Measurements from ENCODE around the gene FBLN1. TPM values are rescaled to one million over a fixed set of nuclear protein-coding genes. Genes with fewer than 3 reads are reported as not detected.

FBLN1 gene
- polyA plus RNA-seq, 1 of the 3 experiments (the other 2 are of a cell fraction) = 147 TPM

DNA sequence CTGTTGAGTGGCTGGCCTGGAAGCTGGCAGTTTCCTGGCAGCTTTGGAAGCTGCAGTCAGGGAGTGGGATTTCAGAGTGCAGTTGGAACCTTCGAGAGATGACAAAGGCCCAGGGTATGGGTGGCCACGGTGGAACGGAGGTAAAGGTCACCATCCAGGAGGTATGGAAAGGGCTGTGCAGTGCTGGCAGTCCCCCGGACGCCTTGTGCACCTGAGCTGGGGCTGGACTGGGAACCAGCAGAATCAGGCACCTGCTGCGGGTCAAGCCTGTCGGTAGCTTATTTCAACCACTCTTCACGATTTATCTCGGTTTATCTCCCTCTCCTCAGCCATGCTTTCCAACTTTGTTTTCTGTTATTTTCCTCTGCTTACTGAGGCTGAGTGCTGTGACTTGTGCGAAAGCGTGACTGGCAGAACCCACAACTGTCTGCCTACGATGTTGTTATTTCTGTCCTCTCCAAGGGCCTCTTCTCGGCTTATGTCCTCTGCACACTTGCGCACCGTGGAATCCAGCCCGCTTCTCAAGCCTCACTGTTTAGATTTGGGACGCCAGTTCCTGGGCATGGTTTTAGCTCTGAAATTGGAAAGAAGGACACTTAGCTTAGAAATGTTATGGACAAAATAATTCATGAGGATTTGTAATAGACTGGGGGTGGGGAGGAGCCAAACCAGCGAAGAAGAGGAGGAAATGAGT, 145.0 kb downstream of the FBLN1 start:
- H3K27ac ChIP-seq (ENCODE audit: low read depth in 2 of 2, low read length in 1 of 2) = no peak overlapping the region
- H3K9me2 ChIP-seq = no peaks in the 10 kb centered on the region
- CTCF ChIA-PET = interaction anchor here (0.8 to 7.2 kb wide), 9 partner anchors 10 to 329 kb away, joined by 3 to 97 read pairs (median 3); partner anchors contain the start of gene WNT7B
- no peak overlapping the region for H3K9ac ChIP-seq
- H4K20me1 ChIP-seq (ENCODE audit: insufficient read depth) = no peaks in the 10 kb centered on the region
- no peaks in the 10 kb centered on the region for H3K79me2 ChIP-seq (ENCODE audit: insufficient read depth)
- POLR2A ChIA-PET = interaction anchor here (0.6 kb wide), 1 partner anchor 73 kb away, joined by 5 read pairs; no protein-coding TSS in a partner anchor
- no peaks in the 10 kb centered on the region for H3K36me3 ChIP-seq (replicated peaks in 1 of 2; ENCODE audit: control insufficient read depth in 1 of 2, insufficient read depth in 2 of 2, low read length in 1 of 2)
- no peaks in the 10 kb centered on the region; a peak in 1 of 4 replicates for H3K4me1 ChIP-seq (ENCODE audit: control insufficient read depth in 1 of 2, insufficient read depth in 2 of 2, low read depth in 1 of 2, low read length in 1 of 2)
- no peak for TF ChIP-seq GABPA (IDR thresholded peaks at IDR 0.05; ENCODE audit: low read depth)
- no peak for TF ChIP-seq SIN3A (IDR thresholded peaks at IDR 0.05; ENCODE audit: borderline replicate concordance, low read depth, low read length)
- no peak for TF ChIP-seq MXI1 (IDR thresholded peaks at IDR 0.05; ENCODE audit: low read depth, low read length)
- TF ChIP-seq TCF12 (IDR thresholded peaks at IDR 0.05) = no peak
- no peak for TF ChIP-seq ELF1 (IDR thresholded peaks at IDR 0.05)
- TF ChIP-seq JUND (IDR thresholded peaks at IDR 0.05) = no peak
- TF ChIP-seq, protein P1, sequence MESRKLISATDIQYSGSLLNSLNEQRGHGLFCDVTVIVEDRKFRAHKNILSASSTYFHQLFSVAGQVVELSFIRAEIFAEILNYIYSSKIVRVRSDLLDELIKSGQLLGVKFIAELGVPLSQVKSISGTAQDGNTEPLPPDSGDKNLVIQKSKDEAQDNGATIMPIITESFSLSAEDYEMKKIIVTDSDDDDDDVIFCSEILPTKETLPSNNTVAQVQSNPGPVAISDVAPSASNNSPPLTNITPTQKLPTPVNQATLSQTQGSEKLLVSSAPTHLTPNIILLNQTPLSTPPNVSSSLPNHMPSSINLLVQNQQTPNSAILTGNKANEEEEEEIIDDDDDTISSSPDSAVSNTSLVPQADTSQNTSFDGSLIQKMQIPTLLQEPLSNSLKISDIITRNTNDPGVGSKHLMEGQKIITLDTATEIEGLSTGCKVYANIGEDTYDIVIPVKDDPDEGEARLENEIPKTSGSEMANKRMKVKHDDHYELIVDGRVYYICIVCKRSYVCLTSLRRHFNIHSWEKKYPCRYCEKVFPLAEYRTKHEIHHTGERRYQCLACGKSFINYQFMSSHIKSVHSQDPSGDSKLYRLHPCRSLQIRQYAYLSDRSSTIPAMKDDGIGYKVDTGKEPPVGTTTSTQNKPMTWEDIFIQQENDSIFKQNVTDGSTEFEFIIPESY (IDR thresholded peaks at IDR 0.05; ENCODE audit: borderline replicate concordance, low read depth) = no peak
- TF ChIP-seq RCOR1 (IDR thresholded peaks at IDR 0.05; ENCODE audit: low read length) = no peak
- TF ChIP-seq, protein P2, sequence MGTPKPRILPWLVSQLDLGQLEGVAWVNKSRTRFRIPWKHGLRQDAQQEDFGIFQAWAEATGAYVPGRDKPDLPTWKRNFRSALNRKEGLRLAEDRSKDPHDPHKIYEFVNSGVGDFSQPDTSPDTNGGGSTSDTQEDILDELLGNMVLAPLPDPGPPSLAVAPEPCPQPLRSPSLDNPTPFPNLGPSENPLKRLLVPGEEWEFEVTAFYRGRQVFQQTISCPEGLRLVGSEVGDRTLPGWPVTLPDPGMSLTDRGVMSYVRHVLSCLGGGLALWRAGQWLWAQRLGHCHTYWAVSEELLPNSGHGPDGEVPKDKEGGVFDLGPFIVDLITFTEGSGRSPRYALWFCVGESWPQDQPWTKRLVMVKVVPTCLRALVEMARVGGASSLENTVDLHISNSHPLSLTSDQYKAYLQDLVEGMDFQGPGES (IDR thresholded peaks at IDR 0.05; ENCODE audit: low read depth, low read length) = no peak
- no peak for TF ChIP-seq RAD21 (IDR thresholded peaks at IDR 0.05; ENCODE audit: low read length)
- TF ChIP-seq, protein P3, sequence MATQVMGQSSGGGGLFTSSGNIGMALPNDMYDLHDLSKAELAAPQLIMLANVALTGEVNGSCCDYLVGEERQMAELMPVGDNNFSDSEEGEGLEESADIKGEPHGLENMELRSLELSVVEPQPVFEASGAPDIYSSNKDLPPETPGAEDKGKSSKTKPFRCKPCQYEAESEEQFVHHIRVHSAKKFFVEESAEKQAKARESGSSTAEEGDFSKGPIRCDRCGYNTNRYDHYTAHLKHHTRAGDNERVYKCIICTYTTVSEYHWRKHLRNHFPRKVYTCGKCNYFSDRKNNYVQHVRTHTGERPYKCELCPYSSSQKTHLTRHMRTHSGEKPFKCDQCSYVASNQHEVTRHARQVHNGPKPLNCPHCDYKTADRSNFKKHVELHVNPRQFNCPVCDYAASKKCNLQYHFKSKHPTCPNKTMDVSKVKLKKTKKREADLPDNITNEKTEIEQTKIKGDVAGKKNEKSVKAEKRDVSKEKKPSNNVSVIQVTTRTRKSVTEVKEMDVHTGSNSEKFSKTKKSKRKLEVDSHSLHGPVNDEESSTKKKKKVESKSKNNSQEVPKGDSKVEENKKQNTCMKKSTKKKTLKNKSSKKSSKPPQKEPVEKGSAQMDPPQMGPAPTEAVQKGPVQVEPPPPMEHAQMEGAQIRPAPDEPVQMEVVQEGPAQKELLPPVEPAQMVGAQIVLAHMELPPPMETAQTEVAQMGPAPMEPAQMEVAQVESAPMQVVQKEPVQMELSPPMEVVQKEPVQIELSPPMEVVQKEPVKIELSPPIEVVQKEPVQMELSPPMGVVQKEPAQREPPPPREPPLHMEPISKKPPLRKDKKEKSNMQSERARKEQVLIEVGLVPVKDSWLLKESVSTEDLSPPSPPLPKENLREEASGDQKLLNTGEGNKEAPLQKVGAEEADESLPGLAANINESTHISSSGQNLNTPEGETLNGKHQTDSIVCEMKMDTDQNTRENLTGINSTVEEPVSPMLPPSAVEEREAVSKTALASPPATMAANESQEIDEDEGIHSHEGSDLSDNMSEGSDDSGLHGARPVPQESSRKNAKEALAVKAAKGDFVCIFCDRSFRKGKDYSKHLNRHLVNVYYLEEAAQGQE (IDR thresholded peaks at IDR 0.05; ENCODE audit: low read depth, low read length) = no peak
- TF ChIP-seq YY1 (IDR thresholded peaks at IDR 0.05; ENCODE audit: low read depth) = no peak
- no peak for TF ChIP-seq EP300 (IDR thresholded peaks at IDR 0.05; ENCODE audit: borderline replicate concordance in 1 of 2, low read depth in 1 of 2, low read length in 1 of 2)
- TF ChIP-seq, protein P4, sequence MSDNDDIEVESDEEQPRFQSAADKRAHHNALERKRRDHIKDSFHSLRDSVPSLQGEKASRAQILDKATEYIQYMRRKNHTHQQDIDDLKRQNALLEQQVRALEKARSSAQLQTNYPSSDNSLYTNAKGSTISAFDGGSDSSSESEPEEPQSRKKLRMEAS (IDR thresholded peaks at IDR 0.05; ENCODE audit: low read depth) = no peak
- TF ChIP-seq TAF1 (IDR thresholded peaks at IDR 0.05; ENCODE audit: borderline replicate concordance, low read depth, low read length) = no peak
- no peak for TF ChIP-seq NRF1 (IDR thresholded peaks at IDR 0.05; ENCODE audit: low read depth, low read length)
- H3K9me3 ChIP-seq = no peaks in the 10 kb centered on the region
- no peak overlapping the region for H3K4me3 ChIP-seq (ENCODE audit: low read depth in 2 of 2, low read length in 1 of 2)
- H3K27me3 ChIP-seq (ENCODE audit: insufficient read depth) = no peaks in the 10 kb centered on the region
- H3F3A ChIP-seq (replicated peaks; ENCODE audit: insufficient read depth) = peaks cover 7% of the 10 kb centered on the region
- no peak overlapping the region for H2AFZ ChIP-seq (ENCODE audit: low read depth)
- H3K4me2 ChIP-seq = no peak overlapping the region
- no peak for DNase-seq
- WGBS (ENCODE audit: low lambda C conversion rate) = 94% methylated on average over 15 of the region's 18 CpGs
